ENCODE measurements around the gene KRT26.

DNA sequence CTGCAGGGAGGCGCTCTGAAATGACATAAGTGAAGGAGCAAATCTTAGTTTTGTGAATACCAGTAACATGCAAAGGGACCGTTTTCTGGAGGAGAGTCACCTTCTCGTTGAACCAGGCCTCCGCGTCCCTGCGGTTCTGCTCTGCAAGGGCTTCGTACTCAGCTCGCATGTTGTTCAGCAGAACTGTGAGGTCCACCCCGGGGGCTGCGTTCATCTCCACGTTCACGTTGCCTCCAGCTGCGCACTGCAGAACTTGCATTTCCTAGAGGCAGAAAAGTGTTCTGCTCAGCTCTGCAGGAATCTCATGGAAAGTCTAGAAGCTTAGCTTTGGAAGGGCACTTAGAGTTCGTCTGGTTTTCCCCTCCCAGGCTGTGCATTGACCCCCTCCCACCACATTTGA, 20.9 kb downstream of the KRT26 start:
- TF ChIP-seq, protein P1, sequence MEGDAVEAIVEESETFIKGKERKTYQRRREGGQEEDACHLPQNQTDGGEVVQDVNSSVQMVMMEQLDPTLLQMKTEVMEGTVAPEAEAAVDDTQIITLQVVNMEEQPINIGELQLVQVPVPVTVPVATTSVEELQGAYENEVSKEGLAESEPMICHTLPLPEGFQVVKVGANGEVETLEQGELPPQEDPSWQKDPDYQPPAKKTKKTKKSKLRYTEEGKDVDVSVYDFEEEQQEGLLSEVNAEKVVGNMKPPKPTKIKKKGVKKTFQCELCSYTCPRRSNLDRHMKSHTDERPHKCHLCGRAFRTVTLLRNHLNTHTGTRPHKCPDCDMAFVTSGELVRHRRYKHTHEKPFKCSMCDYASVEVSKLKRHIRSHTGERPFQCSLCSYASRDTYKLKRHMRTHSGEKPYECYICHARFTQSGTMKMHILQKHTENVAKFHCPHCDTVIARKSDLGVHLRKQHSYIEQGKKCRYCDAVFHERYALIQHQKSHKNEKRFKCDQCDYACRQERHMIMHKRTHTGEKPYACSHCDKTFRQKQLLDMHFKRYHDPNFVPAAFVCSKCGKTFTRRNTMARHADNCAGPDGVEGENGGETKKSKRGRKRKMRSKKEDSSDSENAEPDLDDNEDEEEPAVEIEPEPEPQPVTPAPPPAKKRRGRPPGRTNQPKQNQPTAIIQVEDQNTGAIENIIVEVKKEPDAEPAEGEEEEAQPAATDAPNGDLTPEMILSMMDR (IDR thresholded peaks at IDR 0.05), result no peak
- TF ChIP-seq POLR2A (IDR thresholded peaks at IDR 0.05), result no peak

Data from uterus (tissue), 2 donors.